ENCODE data around the gene TMEM8B.
"Not testable (repeated sequence)": the region's sequence is repeated elsewhere in the genome, so short reads cannot be mapped to it uniquely, and the experiment has no call there.

The TMEM8B gene

DNA sequence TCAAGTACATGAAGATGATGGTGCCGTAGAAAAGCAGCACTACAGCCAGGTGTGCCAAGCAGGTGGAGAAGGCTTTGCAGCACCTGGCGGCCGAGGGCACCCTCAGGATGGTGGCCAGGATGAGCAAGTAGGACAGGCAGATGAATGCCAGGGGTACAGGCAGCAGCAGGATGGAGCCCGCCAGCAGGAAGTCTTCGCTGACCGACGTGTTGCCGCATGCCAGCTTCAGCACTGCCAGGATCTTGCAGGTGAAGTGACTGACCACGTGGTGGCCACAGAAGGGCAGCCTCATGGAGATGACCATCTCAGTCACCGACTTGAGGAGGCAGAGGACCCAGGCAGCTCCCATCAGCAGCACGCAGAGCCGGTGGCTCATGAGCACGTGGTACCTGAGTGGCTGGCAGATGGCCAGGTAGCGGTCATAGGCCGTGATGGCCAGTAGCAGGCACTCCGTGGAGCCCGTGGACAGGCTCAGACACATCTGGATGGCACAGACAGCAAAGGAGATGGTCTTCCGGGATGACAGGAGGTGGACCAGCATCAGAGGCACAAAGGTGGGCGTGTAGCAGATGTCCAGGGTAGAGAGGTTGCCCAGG is 40.7 kb downstream of the TMEM8B start:
- no peak for DNase-seq

DNA sequence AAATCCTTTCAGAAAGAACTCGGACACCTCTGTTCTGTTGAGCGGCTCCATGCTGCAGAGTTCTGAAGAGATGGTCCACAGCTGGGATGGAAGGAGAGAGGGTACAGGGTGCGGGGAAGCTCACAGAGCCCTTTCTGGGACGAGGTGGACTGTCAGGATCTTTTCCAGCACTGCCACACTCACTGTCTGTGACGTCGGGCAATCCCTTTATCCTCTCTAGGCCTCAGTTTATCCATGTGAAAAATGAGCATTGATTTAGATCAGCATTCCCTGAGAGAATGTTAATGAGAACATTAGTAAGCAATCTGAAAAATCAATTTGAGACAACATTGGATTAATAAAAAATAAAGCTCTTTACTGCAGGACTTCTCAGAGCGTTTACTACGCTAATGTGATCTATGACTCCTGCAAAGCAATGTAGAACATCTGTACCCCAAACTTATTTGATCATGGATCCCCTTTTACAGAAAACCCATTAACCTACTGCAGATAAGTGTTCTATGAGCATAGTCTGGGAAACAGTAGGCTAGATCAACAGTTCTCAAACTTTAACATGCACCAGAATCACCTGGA is 41.4 kb downstream of the TMEM8B start, which contains the start of gene OR13J1:
Gene OR13J1 (minus strand): TSS at position 51 of the 573 bp plus-strand sequence. CDS start 0 bp downstream, at position 51.
- DNase-seq, result no peak

DNA sequence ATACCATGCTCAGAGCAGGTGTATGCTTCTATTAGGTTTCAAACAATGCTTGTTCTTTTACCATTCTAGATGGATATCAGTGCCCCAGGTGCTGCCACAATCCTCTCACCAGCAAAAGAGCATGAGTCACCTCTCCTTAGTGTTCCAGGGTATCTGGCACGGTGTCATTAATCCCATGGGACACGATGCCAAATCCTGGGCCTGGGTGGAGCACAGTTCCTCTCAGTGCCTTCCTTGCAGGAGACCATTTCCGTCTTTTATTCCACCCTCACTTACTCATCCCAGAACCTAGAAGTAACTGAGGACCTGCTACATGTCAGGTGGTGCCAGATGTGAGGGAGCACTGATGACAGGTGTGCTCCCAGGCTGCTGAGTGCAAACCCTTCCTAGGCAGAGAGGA is 42.5 kb downstream of the TMEM8B start:
- no peak for DNase-seq

DNA sequence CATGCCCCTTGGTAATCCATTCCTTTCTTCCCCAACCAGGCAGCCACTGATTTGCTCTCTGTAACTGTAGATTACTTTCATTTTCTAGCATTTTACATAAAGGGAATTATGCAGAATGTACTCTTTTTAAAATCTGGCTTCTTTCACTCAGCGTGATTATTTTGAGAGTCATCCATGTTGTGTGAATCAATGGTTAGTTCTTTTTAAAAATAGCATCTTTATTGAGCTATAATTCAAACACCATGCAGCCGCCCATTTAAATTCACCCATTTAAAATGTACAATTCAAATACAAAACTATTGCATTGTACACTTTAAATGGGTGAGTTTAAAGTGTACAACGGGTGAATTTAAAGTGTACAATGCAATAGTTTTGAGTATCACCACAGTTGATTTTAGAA is 43.5 kb downstream of the TMEM8B start:
- no peak for DNase-seq

DNA sequence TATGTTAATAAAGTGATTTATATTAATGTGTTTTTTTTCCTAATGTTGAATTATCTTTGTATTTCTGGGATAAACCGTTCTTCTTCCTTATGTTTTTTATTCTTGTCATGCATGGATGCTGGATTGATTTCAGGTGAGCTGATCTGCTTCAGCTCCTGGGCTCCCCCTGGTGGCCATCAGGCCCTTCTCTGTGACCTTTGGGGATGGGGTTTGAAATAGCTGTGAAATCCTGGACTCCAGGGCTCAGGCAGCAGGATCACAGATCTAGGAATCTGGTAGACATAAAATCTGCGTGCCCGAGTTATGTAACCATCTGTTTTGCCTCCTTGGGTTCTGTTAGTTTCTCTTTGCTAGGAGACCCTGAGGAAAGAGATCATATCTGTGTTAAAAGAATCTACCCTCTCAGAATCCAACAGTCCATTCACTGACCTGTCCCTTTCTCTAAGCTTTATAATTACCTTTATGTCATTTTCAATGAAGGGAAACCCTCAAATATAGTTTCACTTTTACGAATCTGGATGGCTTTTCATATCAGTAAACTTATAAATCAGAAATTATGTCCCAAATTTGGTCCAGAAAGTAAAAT is 53.3 kb downstream of the TMEM8B start:
- peak; percentile 84 for DNase-seq

DNA sequence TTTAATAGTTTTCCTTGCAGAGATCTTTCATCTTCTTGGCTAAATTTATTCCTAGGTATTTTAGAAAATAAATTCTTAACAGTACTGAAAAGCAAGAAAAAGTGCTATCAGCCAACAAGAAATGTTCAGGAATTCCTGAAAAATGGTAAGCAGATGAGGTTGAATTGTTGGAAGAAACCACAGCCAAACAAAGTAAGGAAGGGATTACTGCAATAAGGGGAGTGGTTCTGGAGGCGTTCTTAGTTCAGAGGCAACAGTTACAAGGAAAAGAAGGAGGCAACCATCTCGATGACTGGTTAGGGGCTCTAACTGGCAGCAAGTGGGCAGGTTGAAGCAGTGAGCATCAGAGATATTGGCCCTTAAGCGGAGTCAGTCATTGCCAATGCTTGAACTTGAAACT is 54.0 kb downstream of the TMEM8B start:
- DNase-seq, result no peak

DNA sequence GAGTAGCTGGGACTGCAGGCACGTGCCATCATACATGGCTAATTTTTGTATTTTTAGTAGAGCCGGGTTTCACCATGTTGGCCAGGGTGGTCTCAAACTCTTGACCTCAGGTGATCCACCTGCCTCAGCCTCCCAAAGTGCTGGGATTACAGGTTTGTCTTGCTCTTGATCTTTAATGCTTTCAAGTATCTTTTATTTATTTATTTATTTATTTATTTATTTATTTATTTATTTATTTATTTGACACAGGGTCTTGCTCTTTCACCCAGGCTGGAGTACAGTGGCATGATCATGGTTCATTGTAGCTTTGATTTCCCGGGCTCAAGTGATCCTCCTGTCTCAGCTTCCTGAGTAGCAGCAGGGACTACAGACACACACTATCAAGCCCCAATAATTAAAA is 55.9 kb downstream of the TMEM8B start:
- not testable (repeated sequence) for DNase-seq

DNA sequence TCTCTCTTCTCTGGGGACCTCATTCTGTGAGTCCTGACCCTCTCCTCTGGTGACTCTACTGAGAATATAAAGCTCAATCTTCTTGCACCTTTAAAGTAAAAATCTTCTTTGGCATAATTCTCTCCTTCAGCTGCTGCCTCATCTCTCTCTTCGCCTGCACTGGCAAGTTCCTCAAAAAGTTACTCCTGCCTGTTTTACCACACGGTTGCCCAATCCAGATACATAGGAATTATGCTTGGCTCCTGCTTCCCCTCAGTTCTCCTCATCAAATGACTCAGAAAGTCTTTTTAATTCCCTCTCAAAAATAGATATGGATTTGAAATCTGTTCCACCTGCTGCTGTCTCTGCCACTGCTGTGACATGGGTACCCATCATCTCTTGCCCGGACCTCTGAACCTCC is 62.6 kb downstream of the TMEM8B start:
- DNase-seq, result no peak

DNA sequence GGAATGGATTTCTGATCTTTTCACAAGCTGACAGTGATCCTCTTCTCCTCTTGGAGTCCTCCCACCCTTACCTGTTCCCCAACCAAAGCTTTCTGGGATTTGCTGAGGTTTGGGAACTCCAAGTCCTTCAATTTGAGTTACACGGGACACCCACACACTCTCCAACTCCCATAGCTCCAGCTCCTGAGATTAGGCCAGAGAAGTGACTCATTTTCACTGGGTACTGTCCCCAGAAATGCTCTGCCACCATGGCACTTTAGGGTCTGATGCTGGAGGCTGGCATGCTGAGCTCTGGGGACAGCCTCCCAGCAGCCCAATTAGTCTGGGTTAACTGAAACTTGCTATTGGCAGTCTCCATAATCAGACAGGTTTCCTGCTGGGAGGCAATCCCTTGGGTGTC is 63.0 kb downstream of the TMEM8B start:
- DNase-seq, result no peak

DNA sequence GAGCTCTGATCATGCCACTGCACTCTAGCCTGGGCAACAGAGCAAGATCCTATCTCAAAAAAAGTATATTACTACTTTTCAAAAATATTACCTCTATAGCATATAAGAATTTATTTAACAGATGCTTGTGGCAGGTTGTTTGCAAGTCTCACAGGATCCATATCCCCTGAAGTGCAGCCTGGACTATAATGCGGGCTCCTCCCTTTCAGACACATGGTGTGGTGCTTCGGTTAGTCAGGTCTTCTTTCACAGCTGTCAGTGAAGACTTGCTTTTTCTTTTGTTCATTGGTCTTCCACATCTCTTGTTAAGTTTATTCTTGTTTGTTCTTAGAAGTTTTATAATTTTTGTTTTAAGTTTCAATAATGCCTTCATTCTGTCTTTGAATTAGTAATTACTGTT is 67.5 kb downstream of the TMEM8B start:
- DNase-seq, result no peak

DNA sequence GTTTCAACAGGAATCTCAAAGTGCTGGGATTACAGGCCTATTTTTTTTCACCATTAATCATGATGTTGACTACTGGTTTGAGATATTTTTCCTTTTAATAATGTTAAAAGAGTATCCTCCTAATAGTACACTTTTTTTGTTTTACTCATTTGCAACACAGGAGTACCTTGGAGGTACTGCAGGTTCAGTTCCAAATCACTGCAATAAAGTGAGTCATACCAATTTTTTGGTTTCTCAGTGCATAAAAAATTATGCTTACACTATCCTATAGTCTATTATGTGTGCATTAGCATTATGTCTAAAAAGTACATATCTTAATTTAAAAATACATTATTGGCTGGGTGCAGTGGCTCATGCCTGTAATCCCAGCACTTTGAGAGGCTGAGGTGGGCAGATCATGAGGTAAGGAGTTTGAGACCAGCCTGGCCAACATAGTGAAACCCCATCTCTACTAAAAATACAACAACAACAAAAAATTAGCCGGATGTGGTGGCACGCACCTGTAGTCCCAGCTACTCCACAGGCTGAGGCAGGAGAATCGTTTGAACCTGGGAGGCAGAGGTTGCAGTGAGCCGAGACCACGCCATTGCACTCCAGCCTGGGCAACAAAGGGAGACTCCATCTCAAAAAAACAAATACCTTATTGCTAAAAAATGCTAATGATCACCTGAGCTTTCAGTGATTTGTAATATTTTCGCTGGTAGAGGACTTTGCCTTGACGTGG is 68.5 kb downstream of the TMEM8B start:
- DNase-seq, result not testable (repeated sequence)

DNA sequence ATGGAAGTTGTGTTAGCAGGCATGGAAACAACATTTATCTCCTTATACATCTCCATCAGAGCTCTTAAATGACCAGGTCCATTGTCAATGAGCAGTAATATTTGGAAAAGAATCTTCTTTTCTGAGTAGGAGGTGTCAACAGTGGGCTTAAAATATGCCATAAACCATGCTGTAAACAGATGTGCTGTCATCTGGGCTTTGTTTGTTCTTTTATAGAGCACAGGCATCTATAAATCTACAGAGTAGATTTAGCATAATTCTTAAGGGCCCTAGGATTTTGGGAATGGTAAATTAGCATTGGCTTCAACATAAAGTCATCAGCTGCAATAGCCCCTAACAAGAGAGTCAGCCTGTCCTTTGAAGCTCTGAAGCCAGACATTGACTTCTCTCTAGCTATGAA is 69.3 kb downstream of the TMEM8B start:
- DNase-seq, result no peak

DNA sequence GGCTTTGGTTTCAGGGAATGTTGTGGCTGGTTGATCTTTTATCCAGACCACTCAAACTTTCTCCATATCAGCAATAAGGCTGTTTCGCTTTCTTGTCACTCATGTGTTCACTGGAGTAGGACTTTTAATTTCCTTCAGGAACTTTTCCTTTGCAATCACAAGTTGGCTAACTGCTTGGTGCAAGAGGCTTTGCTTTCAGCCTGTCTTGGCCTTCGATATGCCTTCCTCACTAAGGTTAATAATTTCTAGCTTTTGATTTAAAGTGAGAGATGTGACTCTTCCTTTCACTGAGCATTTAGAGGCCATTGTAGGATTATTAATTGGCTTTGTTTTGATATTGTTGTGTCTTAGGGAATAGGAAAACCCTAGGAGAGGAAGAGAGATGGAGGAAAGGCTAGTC is 70.0 kb downstream of the TMEM8B start:
- no peak for DNase-seq

DNA sequence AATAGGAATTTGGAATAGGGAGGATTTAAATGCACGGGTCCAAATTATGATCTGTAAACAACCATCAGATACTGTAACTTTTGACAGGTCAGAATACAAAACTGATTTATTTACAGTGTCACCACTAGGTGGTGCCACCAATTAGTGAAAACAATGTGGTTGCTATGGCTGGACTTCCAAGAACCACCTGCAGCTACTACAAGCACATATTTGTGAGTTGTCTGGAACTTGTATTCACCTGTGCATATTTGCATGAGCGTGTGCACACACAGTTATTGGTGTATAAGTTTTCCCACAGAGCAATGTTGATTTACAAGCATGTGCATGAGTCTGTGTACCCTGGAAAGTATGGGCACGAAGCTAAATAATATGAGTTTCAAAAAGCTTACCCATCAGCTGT is 74.0 kb downstream of the TMEM8B start:
- no peak for DNase-seq

DNA sequence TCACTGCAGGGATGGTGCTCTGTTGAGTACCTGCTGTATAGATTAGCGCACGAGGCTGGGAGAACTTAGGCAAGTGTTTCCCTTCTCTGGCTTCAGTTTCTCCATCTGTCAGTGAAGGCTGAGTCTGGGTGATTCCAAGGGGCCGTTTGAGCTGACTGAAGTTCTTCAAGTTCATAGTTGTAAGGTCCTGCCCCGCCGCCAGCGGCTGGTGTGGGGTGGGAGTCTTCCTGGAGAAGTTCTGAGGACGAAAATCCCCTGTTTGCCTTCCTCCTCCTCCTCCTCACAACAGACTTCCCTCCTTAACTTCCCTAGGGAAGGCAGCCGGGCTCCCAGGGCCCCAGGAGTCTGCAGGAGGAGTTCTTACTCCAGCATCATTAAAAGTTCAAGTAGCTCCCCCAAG is 75.3 kb downstream of the TMEM8B start:
- no peak for DNase-seq

DNA sequence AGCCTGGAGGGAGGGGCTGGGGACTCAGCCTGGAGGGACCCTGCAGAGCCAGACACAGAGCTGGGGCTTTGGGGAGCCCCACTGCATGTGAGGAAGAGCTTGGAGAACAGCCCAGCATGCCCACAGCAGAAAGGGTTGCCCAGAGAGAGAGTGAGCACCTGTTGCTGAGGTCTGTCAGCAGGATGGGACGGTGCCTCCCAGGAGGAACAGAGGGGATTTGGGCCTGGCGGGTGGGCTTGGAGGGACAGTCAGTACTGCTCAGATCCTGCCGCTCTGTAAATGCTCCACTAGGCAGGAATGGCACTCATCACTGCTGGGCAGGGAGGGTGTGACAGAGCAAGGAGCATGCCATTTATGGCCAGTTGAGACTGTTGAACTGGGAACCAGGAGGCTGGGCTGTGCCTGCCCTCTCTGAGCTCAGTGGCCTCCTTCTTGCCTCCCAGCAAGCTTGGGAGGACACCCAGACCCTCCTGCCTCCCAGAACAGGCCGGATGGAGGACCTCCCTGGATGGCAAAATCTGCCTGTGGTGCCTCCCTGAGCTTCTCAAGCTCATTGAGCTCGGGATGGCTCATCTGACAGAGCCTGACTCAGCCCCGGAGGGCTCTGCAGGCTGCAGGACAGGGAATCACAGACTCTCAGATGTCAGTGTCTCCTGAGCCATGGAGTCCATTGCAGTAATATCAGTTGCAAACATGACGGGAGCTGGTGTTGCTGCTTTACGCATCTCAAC is 76.2 kb downstream of the TMEM8B start:
- DNase-seq, result no peak

DNA sequence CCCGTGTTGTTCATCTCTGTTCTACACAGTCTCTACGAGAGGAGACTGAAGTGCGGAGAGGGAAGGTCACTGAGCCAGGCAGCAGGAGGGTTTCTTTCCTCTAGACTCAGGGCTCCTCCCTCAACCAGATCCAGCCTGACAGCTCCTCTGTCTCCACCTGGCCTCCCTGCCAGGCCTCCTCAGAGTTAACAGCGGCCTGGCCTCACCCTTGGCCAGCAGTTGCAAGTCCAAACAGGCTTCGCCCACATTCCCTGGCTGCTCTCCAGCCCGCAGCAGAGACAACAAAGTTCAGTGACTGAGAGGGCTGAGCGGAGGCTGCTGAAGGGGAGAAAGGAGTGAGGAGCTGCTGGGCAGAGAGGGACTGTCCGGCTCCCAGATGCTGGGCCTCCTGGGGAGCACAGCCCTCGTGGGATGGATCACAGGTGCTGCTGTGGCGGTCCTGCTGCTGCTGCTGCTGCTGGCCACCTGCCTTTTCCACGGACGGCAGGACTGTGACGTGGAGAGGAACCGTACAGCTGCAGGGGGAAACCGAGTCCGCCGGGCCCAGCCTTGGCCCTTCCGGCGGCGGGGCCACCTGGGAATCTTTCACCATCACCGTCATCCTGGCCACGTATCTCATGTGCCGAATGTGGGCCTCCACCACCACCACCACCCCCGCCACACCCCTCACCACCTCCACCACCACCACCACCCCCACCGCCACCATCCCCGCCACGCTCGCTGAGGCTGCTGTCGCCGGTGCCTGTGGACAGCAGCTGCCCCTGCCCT is 77.1 kb downstream of the TMEM8B start, which contains the start of gene HRCT1:
Gene HRCT1 (plus strand): TSS at position 291 of the 768 bp plus-strand sequence. CDS start 86 bp downstream, at position 377.
- DNase-seq, result no peak

DNA sequence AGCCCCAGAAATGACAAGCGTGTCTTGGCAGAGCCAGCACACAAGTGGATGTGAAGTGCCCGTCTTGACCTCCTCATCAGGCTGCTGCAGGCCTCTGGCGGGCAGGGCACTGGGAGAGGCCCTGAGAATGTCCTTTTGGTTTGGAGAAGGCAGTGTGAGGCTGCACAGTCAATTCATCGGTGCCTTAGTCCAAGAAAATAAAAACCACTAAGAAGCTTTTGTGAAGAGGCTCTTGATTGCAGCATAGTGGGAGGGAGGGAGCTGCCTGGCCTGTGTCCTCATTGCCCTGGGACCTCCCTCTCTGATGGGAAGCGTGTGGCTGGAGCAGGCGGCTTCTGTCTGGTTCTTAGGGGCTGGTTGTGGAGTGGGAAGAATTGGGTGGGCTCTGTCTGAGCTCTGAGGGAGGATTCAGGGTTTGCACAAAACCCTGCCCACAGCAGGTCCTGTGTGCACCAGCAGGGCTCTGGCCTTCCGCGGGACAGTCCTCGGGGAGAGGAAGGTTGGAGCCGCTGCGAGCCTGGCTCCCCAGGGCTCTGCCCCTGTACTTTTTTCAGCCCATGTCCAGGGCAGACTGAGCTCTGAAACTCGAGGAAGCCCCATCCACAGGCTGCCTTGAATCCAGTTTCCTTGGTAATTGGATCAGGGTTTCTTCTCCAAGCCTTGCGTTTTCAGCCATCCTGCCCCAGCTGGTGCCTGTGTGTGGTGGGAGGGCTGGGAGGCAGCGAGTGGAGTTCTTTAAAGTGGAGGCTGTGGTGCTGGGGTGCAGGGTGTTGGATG is 78.1 kb downstream of the TMEM8B start:
- no peak for DNase-seq

DNA sequence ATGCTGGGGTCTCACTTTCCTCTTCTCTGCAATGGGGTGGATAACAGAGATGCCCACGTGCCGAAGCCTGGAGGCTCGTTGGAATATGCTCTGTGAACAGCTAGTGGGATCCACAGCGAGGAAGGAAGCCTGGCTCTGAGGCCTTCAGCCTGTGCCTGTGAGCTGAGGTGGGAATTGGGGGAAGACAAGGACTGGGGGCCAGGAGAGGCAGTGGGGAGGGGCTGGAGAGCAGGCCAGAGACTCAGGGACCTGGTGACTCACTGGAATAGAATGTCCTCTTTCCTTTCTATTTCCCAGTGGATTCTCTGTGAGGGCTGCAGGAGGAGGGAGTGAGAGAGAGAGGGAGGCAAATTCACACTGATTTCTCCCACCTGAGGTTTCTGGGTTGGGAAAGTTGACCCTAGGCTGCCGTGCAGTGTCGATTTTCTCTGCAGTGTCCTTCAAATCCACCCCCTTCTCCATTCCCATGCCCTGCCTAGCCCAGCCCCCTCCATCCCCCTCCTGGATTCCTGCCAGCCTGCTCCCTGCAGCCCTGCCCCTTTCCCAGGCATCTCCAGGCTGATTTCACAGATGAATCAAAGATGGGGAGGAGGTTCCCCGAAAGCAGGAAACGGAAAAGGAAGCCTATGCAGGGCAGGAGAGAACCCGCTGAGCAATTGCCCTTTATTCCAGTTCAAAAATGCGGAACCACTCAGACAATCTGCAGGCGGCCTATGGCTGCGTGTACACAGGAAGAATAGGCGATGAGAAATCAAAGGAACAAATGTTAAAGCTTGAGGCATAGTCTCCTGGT is 78.9 kb downstream of the TMEM8B start:
- DNase-seq, result no peak

DNA sequence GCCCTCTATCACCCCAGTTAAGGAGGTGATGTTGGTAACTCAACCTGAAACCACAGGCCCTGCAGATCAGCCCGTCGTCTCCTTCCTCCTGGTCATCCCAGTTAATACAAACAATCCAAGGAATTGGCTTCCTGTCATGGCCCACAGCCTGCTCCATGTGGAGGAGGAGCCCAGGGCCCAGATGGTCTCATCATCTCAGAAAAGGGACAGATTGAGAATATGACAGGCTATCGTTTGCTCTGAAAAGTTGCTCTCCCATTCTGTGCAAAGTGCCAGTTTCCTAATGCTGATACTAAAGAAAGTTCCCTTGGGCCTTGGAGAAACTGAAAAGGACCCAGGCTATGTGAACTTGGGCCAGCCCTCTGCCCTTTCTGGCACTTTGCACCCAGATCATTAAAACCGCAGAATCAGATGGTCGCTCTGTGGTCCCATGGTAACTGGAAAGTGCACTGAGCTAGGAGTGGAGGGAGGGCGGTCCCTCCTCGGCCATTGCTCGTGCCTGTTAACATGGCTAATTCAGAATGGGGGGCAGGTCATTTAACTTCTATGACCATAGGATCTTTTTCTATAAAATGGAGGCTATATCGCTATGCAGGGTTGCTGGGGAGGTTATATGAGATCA is 79.6 kb downstream of the TMEM8B start:
- no peak for DNase-seq
